ENCODE measurements around the gene SLC35F4.

Gene SLC35F4

GRCh38 chr14:57687416-57687815 lies 178.5 kb downstream of the SLC35F4 start:
- DNase-seq (ENCODE audit: low read depth), result no peak
- no peak for TF ChIP-seq CTCF (IDR thresholded peaks at IDR 0.05; ENCODE audit: control insufficient read depth, insufficient read depth, low read depth, low read length, missing control alignments)

GRCh38 chr14:57686304-57686703 lies 179.6 kb downstream of the SLC35F4 start:
- no peak for TF ChIP-seq CTCF (IDR thresholded peaks at IDR 0.05; ENCODE audit: control insufficient read depth, insufficient read depth, low read depth, low read length, missing control alignments)
- no peak for DNase-seq (ENCODE audit: low read depth)
- H3K4me3 ChIP-seq (ENCODE audit: control insufficient read depth, low read depth, low read length), result no peak overlapping the region

More at GRCh38 chr14:57687416-57687815, 178.5 kb downstream of the SLC35F4 start:
- no peak overlapping the region for H3K4me3 ChIP-seq (ENCODE audit: control insufficient read depth, low read depth, low read length)

GRCh38 chr14:57671021-57671420 lies 194.9 kb downstream of the SLC35F4 start:
- H3K4me3 ChIP-seq (ENCODE audit: control insufficient read depth, low read depth, low read length), result no peak overlapping the region
- TF ChIP-seq CTCF (IDR thresholded peaks at IDR 0.05; ENCODE audit: control insufficient read depth, insufficient read depth, low read depth, low read length, missing control alignments), result no peak

GRCh38 chr14:57660208-57660607 lies 205.7 kb downstream of the SLC35F4 start:
- TF ChIP-seq CTCF (IDR thresholded peaks at IDR 0.05; ENCODE audit: control insufficient read depth, insufficient read depth, low read depth, low read length, missing control alignments), result no peak
- H3K4me3 ChIP-seq (ENCODE audit: control insufficient read depth, low read depth, low read length), result no peak overlapping the region
- no peak for DNase-seq (ENCODE audit: low read depth)

More at GRCh38 chr14:57671021-57671420, 194.9 kb downstream of the SLC35F4 start:
- no peak for DNase-seq (ENCODE audit: low read depth)

GRCh38 chr14:57659052-57659451 lies 206.8 kb downstream of the SLC35F4 start:
- DNase-seq (ENCODE audit: low read depth), result no peak
- TF ChIP-seq CTCF (IDR thresholded peaks at IDR 0.05; ENCODE audit: control insufficient read depth, insufficient read depth, low read depth, low read length, missing control alignments), result no peak

GRCh38 chr14:57657487-57657886 lies 208.4 kb downstream of the SLC35F4 start:
- H3K4me3 ChIP-seq (ENCODE audit: control insufficient read depth, low read depth, low read length), result no peak overlapping the region
- no peak for DNase-seq (ENCODE audit: low read depth)
- TF ChIP-seq CTCF (IDR thresholded peaks at IDR 0.05; ENCODE audit: control insufficient read depth, insufficient read depth, low read depth, low read length, missing control alignments), result no peak

More at GRCh38 chr14:57659052-57659451, 206.8 kb downstream of the SLC35F4 start:
- H3K4me3 ChIP-seq (ENCODE audit: control insufficient read depth, low read depth, low read length), result no peak overlapping the region

- no peak for DNase-seq (ENCODE audit: low read depth)
- H3K4me3 ChIP-seq (ENCODE audit: control insufficient read depth, low read depth, low read length), result no peak overlapping the region
- TF ChIP-seq CTCF (IDR thresholded peaks at IDR 0.05; ENCODE audit: control insufficient read depth, insufficient read depth, low read depth, low read length, missing control alignments), result no peak
Measured at GRCh38 chr14:57656853-57657252, 209.0 kb downstream of the SLC35F4 start.

Measured in AG09309 (cell line).